ENCODE results near the gene CCDC92B. TPM values are rescaled to one million over a fixed set of nuclear protein-coding genes. Genes with fewer than 3 reads are reported as not detected.
A peak's percentile ranks its signal among the peaks of the same experiment; 100 is the strongest.

The CCDC92B gene
- polyA plus RNA-seq, 1 of the 3 experiments (the other 2 are of a cell fraction), result 0.07 TPM

GRCh38 chr17:2712300-2713043 lies 37.0 kb downstream of the CCDC92B start:
- Histone ChIP-seq H3K9me3 (no peaks in the 10 kb centered on the region), H3K4me3 (ENCODE audit: low read depth in 2 of 2, low read length in 1 of 2) (peak overlapping the region; percentile 64 to 76), H4K20me1 (ENCODE audit: insufficient read depth) (peaks cover 34% of the 10 kb centered on the region), H3K27me3 (ENCODE audit: insufficient read depth) (no peaks in the 10 kb centered on the region), H3K4me1 (ENCODE audit: control insufficient read depth in 1 of 2, insufficient read depth in 2 of 2, low read depth in 1 of 2, low read length in 1 of 2) (peaks cover 9 to 44% of the 10 kb centered on the region in 2 experiments; a peak in 1 of 4 replicates), H3K36me3 (replicated peaks in 1 of 2; ENCODE audit: control insufficient read depth in 1 of 2, insufficient read depth in 2 of 2, low read length in 1 of 2) (no peaks in the 10 kb centered on the region), H3K27ac (ENCODE audit: low read depth in 2 of 2, low read length in 1 of 2) (peak overlapping the region in 1 of 2 experiments; percentile 82; a peak in 2 of 4 replicates), H3K9me2 (no peaks in the 10 kb centered on the region), H2AFZ (ENCODE audit: low read depth) (peak overlapping the region; percentile 95), H3K79me2 (ENCODE audit: insufficient read depth) (peaks cover 43% of the 10 kb centered on the region), H3F3A (replicated peaks; ENCODE audit: insufficient read depth) (no peaks in the 10 kb centered on the region), H3K4me2 (peak overlapping the region; percentile 87), H3K9ac (peak overlapping the region; percentile 66)
- no peak for DNase-seq
- CTCF ChIA-PET, result interaction anchor here (0.8 kb wide), 1 partner anchor 74 kb away, joined by 4 read pairs; no protein-coding TSS in a partner anchor
- no peak for TF ChIP-seq PBX3 (IDR thresholded peaks at IDR 0.05)
- TF ChIP-seq, protein P1, sequence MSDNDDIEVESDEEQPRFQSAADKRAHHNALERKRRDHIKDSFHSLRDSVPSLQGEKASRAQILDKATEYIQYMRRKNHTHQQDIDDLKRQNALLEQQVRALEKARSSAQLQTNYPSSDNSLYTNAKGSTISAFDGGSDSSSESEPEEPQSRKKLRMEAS (IDR thresholded peaks at IDR 0.05; ENCODE audit: low read depth), result no peak
- TF ChIP-seq TCF12 (IDR thresholded peaks at IDR 0.05), result no peak
- TF ChIP-seq, protein P2, sequence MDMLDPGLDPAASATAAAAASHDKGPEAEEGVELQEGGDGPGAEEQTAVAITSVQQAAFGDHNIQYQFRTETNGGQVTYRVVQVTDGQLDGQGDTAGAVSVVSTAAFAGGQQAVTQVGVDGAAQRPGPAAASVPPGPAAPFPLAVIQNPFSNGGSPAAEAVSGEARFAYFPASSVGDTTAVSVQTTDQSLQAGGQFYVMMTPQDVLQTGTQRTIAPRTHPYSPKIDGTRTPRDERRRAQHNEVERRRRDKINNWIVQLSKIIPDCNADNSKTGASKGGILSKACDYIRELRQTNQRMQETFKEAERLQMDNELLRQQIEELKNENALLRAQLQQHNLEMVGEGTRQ (IDR thresholded peaks at IDR 0.05; ENCODE audit: borderline replicate concordance, low read depth, low read length), result no peak
- no peak for TF ChIP-seq EP300 (IDR thresholded peaks at IDR 0.05; ENCODE audit: borderline replicate concordance in 1 of 2, low read depth in 1 of 2, low read length in 1 of 2)
- no peak for TF ChIP-seq GATA2 (CRISPR knock-in tag; IDR thresholded peaks at IDR 0.05)
- TF ChIP-seq MEF2A (IDR thresholded peaks at IDR 0.05; ENCODE audit: borderline replicate concordance, low read depth), result no peak
- no peak for TF ChIP-seq GABPA (IDR thresholded peaks at IDR 0.05; ENCODE audit: low read depth)
- TF ChIP-seq RCOR1 (IDR thresholded peaks at IDR 0.05; ENCODE audit: low read length), result no peak
- TF ChIP-seq POLR2AphosphoS5 (IDR thresholded peaks at IDR 0.05; ENCODE audit: low read depth, low read length), result no peak
- no peak for TF ChIP-seq RXRA (IDR thresholded peaks at IDR 0.05; ENCODE audit: borderline replicate concordance, low read depth)
- TF ChIP-seq TAF1 (IDR thresholded peaks at IDR 0.05; ENCODE audit: borderline replicate concordance, low read depth, low read length), result no peak
- no peak for TF ChIP-seq FOXM1 (IDR thresholded peaks at IDR 0.05; ENCODE audit: low read depth)
- TF ChIP-seq, protein P3, sequence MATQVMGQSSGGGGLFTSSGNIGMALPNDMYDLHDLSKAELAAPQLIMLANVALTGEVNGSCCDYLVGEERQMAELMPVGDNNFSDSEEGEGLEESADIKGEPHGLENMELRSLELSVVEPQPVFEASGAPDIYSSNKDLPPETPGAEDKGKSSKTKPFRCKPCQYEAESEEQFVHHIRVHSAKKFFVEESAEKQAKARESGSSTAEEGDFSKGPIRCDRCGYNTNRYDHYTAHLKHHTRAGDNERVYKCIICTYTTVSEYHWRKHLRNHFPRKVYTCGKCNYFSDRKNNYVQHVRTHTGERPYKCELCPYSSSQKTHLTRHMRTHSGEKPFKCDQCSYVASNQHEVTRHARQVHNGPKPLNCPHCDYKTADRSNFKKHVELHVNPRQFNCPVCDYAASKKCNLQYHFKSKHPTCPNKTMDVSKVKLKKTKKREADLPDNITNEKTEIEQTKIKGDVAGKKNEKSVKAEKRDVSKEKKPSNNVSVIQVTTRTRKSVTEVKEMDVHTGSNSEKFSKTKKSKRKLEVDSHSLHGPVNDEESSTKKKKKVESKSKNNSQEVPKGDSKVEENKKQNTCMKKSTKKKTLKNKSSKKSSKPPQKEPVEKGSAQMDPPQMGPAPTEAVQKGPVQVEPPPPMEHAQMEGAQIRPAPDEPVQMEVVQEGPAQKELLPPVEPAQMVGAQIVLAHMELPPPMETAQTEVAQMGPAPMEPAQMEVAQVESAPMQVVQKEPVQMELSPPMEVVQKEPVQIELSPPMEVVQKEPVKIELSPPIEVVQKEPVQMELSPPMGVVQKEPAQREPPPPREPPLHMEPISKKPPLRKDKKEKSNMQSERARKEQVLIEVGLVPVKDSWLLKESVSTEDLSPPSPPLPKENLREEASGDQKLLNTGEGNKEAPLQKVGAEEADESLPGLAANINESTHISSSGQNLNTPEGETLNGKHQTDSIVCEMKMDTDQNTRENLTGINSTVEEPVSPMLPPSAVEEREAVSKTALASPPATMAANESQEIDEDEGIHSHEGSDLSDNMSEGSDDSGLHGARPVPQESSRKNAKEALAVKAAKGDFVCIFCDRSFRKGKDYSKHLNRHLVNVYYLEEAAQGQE (IDR thresholded peaks at IDR 0.05; ENCODE audit: low read depth, low read length), result no peak
- no peak for TF ChIP-seq TEAD4 (IDR thresholded peaks at IDR 0.05; ENCODE audit: borderline replicate concordance, insufficient read depth)
- no peak for TF ChIP-seq NFIC (IDR thresholded peaks at IDR 0.05; ENCODE audit: borderline replicate concordance)
- no peak for TF ChIP-seq NRF1 (IDR thresholded peaks at IDR 0.05; ENCODE audit: low read depth, low read length)
- TF ChIP-seq EZH2phosphoT487 (IDR thresholded peaks at IDR 0.05; ENCODE audit: borderline replicate concordance, low read depth), result no peak
- no peak for TF ChIP-seq FOXJ3 (CRISPR knock-in tag; IDR thresholded peaks at IDR 0.05)
- TF ChIP-seq ELF1 (IDR thresholded peaks at IDR 0.05), result no peak
- 74% methylated on average over 33 of the region's 36 CpGs for WGBS (ENCODE audit: low lambda C conversion rate)
- POLR2A ChIA-PET, result no interaction called here

Measured in SK-N-SH (cell line).